ENCODE results near the gene MRPL42.
"Not testable (repeated sequence)": the region's sequence is repeated elsewhere in the genome, so short reads cannot be mapped to it uniquely, and the experiment has no call there.

Gene MRPL42

GRCh38 chr12:93497456-93497855 lies 30.1 kb downstream of the MRPL42 start:
- DNase-seq (ENCODE audit: low read depth in 1 of 2, low spot score in 1 of 2) = no peak

- not testable (repeated sequence) for DNase-seq (ENCODE audit: low read depth in 1 of 2, low spot score in 1 of 2)
Observed at GRCh38 chr12:93498813-93499212, 31.5 kb downstream of the MRPL42 start.

GRCh38 chr12:93500201-93500600 lies 32.9 kb downstream of the MRPL42 start:
- no peak for DNase-seq (ENCODE audit: low read depth in 1 of 2, low spot score in 1 of 2)

GRCh38 chr12:93500667-93501066 lies 33.4 kb downstream of the MRPL42 start:
- no peak for DNase-seq (ENCODE audit: low read depth in 1 of 2, low spot score in 1 of 2)

GRCh38 chr12:93502802-93503623 lies 35.7 kb downstream of the MRPL42 start:
- DNase-seq (ENCODE audit: low read depth in 1 of 2, low spot score in 1 of 2) = peak; percentile 21 to 50

GRCh38 chr12:93507165-93507564 lies 39.9 kb downstream of the MRPL42 start:
- DNase-seq (ENCODE audit: low read depth in 1 of 2, low spot score in 1 of 2) = no peak

- no peak for DNase-seq (ENCODE audit: low read depth in 1 of 2, low spot score in 1 of 2)
Observed at GRCh38 chr12:93509506-93509905, 42.2 kb downstream of the MRPL42 start.

GRCh38 chr12:93514853-93515252 lies 47.5 kb downstream of the MRPL42 start:
- DNase-seq (ENCODE audit: low read depth in 1 of 2, low spot score in 1 of 2) = no peak

GRCh38 chr12:93518725-93519124 lies 51.4 kb downstream of the MRPL42 start:
- DNase-seq (ENCODE audit: low read depth in 1 of 2, low spot score in 1 of 2) = no peak

GRCh38 chr12:93519859-93520258 lies 52.5 kb downstream of the MRPL42 start:
- DNase-seq (ENCODE audit: low read depth in 1 of 2, low spot score in 1 of 2) = no peak

- no peak for DNase-seq (ENCODE audit: low read depth in 1 of 2, low spot score in 1 of 2)
Observed at GRCh38 chr12:93520454-93520853, 53.1 kb downstream of the MRPL42 start.

- DNase-seq (ENCODE audit: low read depth in 1 of 2, low spot score in 1 of 2) = no peak
Observed at GRCh38 chr12:93521225-93522080, 54.1 kb downstream of the MRPL42 start.

GRCh38 chr12:93524386-93525133 lies 57.2 kb downstream of the MRPL42 start:
- no peak for DNase-seq (ENCODE audit: low read depth in 1 of 2, low spot score in 1 of 2)

GRCh38 chr12:93526786-93527428 lies 59.6 kb downstream of the MRPL42 start:
- DNase-seq (ENCODE audit: low read depth in 1 of 2, low spot score in 1 of 2) = no peak

GRCh38 chr12:93530358-93530757 lies 63.0 kb downstream of the MRPL42 start:
- DNase-seq (ENCODE audit: low read depth in 1 of 2, low spot score in 1 of 2) = no peak

GRCh38 chr12:93533310-93533709 lies 66.0 kb downstream of the MRPL42 start:
- DNase-seq (ENCODE audit: low read depth in 1 of 2, low spot score in 1 of 2) = no peak

- no peak for DNase-seq (ENCODE audit: low read depth in 1 of 2, low spot score in 1 of 2)
Observed at GRCh38 chr12:93536111-93536765, 68.9 kb downstream of the MRPL42 start.

- no peak for DNase-seq (ENCODE audit: low read depth in 1 of 2, low spot score in 1 of 2)
Observed at GRCh38 chr12:93536766-93537488, 69.6 kb downstream of the MRPL42 start.

GRCh38 chr12:93537769-93538168 lies 70.5 kb downstream of the MRPL42 start:
- DNase-seq (ENCODE audit: low read depth in 1 of 2, low spot score in 1 of 2) = no peak

GRCh38 chr12:93539821-93540220 lies 72.5 kb downstream of the MRPL42 start:
- DNase-seq (ENCODE audit: low read depth in 1 of 2, low spot score in 1 of 2) = no peak

Data from activated CD4-positive, alpha-beta T cell treated with anti-CD3 and anti-CD28 coated beads, Interleukin-2, amount 50 U/mL, for 24 hours (primary cell).